Endothelial cell of umbilical vein (primary cell): Measurements from ENCODE around the gene DHX15. TPM values are rescaled to one million over a fixed set of nuclear protein-coding genes. Genes with fewer than 3 reads are reported as not detected.

Experiments used
- BruUV-seq: library from RNA; stranded (reverse); fragments of 400-500 nt; replicated peaks from 2 replicates; lab custom pipeline; 2021; lab: Mats Ljungman, UMichigan
- CTCF ChIA-PET: fragments of 300-600, 350-600 bp; sonication (Branson Sonifier 250); formaldehyde crosslinking; loops from one replicate; lab custom pipeline; 2021; ENCODE audit warnings: antibody characterized with exemption, inconsistent platforms; lab: Charles Lee
- POLR2A ChIA-PET: fragments of 300-600, 350-600 bp; sonication (Branson Sonifier 250); formaldehyde crosslinking; loops from one replicate; lab custom pipeline; 2021; ENCODE audit warnings: antibody characterized with exemption, inconsistent platforms; lab: Charles Lee
- DNase-seq: peaks from one replicate; pipeline ENCODE4 v3.0.0-alpha.2; 2011; ENCODE audit warnings: low read depth, low spot score
- FAIRE-seq: peaks from 2 replicates; lab custom pipeline; 2011; peaks lifted over from hg19 to GRCh38; lab: Jason Lieb, UNC
- H2AFZ ChIP-seq: 2 replicates; pipeline ENCODE4 v1.6.0; 2012; ENCODE audit warnings: low read depth, low read length, control low read depth, inconsistent platforms
- H3K27ac ChIP-seq: 2 replicates; pipeline ENCODE4 v1.5.1; 2011; ENCODE audit warnings: low read depth, mild to moderate bottlenecking, control low read depth, low read length, moderate library complexity; ENCODE audit not compliant: insufficient read depth
- H3K27me3 ChIP-seq, 2 experiments: 2 replicates each; pipeline versions ENCODE4 v1.6.0 to v1.6.1; 2011; ENCODE audit warnings: low read length in 2 of 2, mixed read lengths in 1 of 2; ENCODE audit not compliant: control insufficient read depth in 2 of 2, insufficient read depth in 2 of 2
- H3K36me3 ChIP-seq, 2 experiments: 2 replicates in 1 of 2; 3 replicates in 1 of 2; pipeline ENCODE4 v1.5.1; 2011; ENCODE audit warnings: low read length in 2 of 2, mild to moderate bottlenecking in 1 of 2, moderate library complexity in 1 of 2; ENCODE audit not compliant: control insufficient read depth in 2 of 2, insufficient read depth in 2 of 2; ENCODE audit errors: extremely low read depth in 1 of 2
- H3K4me1 ChIP-seq: 3 replicates; pipeline ENCODE4 v1.5.1; 2011; ENCODE audit warnings: mild to moderate bottlenecking, low read length; ENCODE audit not compliant: control insufficient read depth, insufficient read depth; ENCODE audit errors: extremely low read depth
- H3K4me2 ChIP-seq: 2 replicates; pipeline ENCODE4 v1.6.1; 2011; ENCODE audit warnings: low read length, control low read depth, mixed read lengths; ENCODE audit not compliant: insufficient read depth
- H3K4me3 ChIP-seq, 3 experiments: fragments of 200-600 bp in 1 of 3; sonication (generic), shearing (Covaris generic) in 1 of 3; replicated peaks in 1 of 3; 2 replicates each; pipeline ENCODE4 v1.5.1; 2011 to 2016; ENCODE audit warnings: control low read depth in 3 of 3, low read length in 3 of 3, mild to moderate bottlenecking in 2 of 3, inconsistent platforms in 1 of 3, low read depth in 1 of 3, moderate library complexity in 1 of 3; ENCODE audit not compliant: insufficient read depth in 1 of 3
- H3K79me2 ChIP-seq: 2 replicates; pipeline ENCODE4 v1.6.0; 2012; ENCODE audit warnings: low read length, inconsistent platforms; ENCODE audit not compliant: control insufficient read depth, insufficient read depth
- H3K9ac ChIP-seq: replicated peaks from 2 replicates; pipeline ENCODE3; 2011; ENCODE audit warnings: low read length, control low read depth; ENCODE audit not compliant: insufficient read depth; ENCODE audit errors: extremely low read depth
- H3K9me1 ChIP-seq: replicated peaks from 3 replicates; pipeline ENCODE4 v1.6.0; 2011; ENCODE audit warnings: mild to moderate bottlenecking, low read length; ENCODE audit not compliant: control insufficient read depth, insufficient read depth; ENCODE audit errors: extremely low read depth
- H3K9me3 ChIP-seq: replicated peaks from 2 replicates; pipeline ENCODE4 v1.5.1; 2012; ENCODE audit warnings: low read length, inconsistent platforms; ENCODE audit not compliant: control insufficient read depth, insufficient read depth
- H4K20me1 ChIP-seq: replicated peaks from 2 replicates; pipeline ENCODE3; 2011; ENCODE audit warnings: mild to moderate bottlenecking, low read length; ENCODE audit not compliant: control insufficient read depth, insufficient read depth; ENCODE audit errors: extremely low read depth
- EZH2 ChIP-seq: IDR thresholded peaks from 2 replicates; pipeline ENCODE4 v1.6.1; 2012; ENCODE audit warnings: borderline replicate concordance, low read depth, mild to moderate bottlenecking, moderate library complexity, low read length, inconsistent platforms; ENCODE audit not compliant: severe bottlenecking
- FOS ChIP-seq: IDR thresholded peaks from 2 replicates; pipeline ENCODE4 v1.6.1; 2011; ENCODE audit warnings: mild to moderate bottlenecking, low read length, moderate library complexity, borderline replicate concordance; ENCODE audit not compliant: insufficient read depth
- GATA2 ChIP-seq: IDR thresholded peaks from 2 replicates; pipeline ENCODE4 v1.7.0; 2011; ENCODE audit warnings: low read depth, mild to moderate bottlenecking, moderate library complexity, mixed read lengths, low read length; ENCODE audit not compliant: insufficient read length, insufficient read depth
- JUN ChIP-seq: IDR thresholded peaks from 2 replicates; pipeline ENCODE4 v1.6.1; 2011; ENCODE audit warnings: borderline replicate concordance, low read depth; ENCODE audit not compliant: insufficient read length, insufficient read depth
- MYC ChIP-seq: IDR thresholded peaks from one replicate; pipeline ENCODE4 v1.6.1; 2011; ENCODE audit warnings: mild to moderate bottlenecking, low read depth, low read length
- POLR2A ChIP-seq: IDR thresholded peaks from 2 replicates; pipeline ENCODE4 v1.6.1; 2012; ENCODE audit warnings: low read depth, mild to moderate bottlenecking, control low read depth, low read length
- POLR2AphosphoS5 ChIP-seq: IDR thresholded peaks from 2 replicates; pipeline ENCODE4 v1.6.1; 2012; ENCODE audit warnings: low read depth, mild to moderate bottlenecking, control low read depth, low read length, moderate library complexity; ENCODE audit not compliant: insufficient read depth
- dilution Hi-C: fragments of 300-500 bp; cut with MboI; formaldehyde crosslinking; loops from one replicate; pipeline ENCODE4 v1.15.0; 2019; ENCODE audit warnings: low sequenced_read_pairs; ENCODE audit not compliant: extremely low pct_ligation_motif_present
- intact Hi-C: fragments of 100-400 bp; cut with micrococcal nuclease; formaldehyde crosslinking; loops from one replicate; pipeline ENCODE4 v1.10.0; 2022
- polyA plus RNA-seq, 4 experiments: library from polyadenylated mRNA; depleted of rRNA in 3 of 4; stranded (reverse) in 3 of 4; unstranded in 1 of 4; fragments of >200 nt; gene quantifications; 2 replicates each; pipeline versions ENCODE4 v1.2.1 to v1.2.3, GENCODE V29; 2011 to 2012; ENCODE audit warnings: missing spikeins in 1 of 4
- total RNA-seq: library from RNA; stranded (reverse); gene quantifications from 2 replicates; pipeline ENCODE4 v1.2.3, GENCODE V29; 2021
- TF ChIP-seq, protein P1 (sequence below): IDR thresholded peaks from 2 replicates; pipeline ENCODE4 v1.6.1; 2011; ENCODE audit not compliant: insufficient read depth, insufficient read length
- TF ChIP-seq, protein P2 (sequence below), 2 donors: IDR thresholded peaks; 1 replicate in 1 of 2; 2 replicates in 1 of 2; pipeline ENCODE4 v1.5.1; 2011; ENCODE audit warnings: low read length in 2 of 2, mild to moderate bottlenecking in 2 of 2, moderate library complexity in 2 of 2, control low read depth in 1 of 2, inconsistent platforms in 1 of 2, low read depth in 1 of 2; ENCODE audit not compliant: insufficient read depth in 1 of 2; ENCODE audit errors: extremely low read depth in 1 of 2

The DHX15 gene
- total and polyA plus RNA-seq, 2 donors (not counting 3 experiments of a cell fraction or from before 2014, with no cell fraction given), result 72.3 to 152 TPM

DNA sequence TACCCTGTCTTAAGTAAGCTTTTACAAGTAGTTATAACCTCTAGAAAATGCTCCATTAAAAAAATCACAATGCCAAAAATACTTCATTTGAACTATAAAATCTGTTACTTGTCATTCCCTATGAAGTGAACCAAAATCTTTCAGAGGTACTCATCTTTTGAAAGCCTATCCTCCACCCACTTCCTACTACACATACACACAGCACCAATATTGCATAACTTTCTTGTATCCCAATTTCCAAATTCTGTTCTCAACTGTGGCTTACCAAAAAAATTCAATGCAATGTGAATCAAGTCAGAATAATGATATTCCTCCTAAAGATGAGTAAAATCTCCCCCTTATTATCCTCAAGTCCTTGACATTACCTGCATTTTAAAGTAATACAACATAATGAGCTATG, 15.9 kb downstream of the DHX15 start:
- ChIA-PET POLR2A (no interaction called here), CTCF (interaction anchor here (1.5 to 2.2 kb wide), 2 partner anchors 16 to 17 kb away, joined by 4 to 9 read pairs; partner anchors contain the start of gene DHX15)
- H2AFZ ChIP-seq, result no peak overlapping the region
- H3K36me3 ChIP-seq, result peaks cover under 1 to 4% of the 10 kb centered on the region in 2 experiments
- no peaks in the 10 kb centered on the region for H3K9me3 ChIP-seq
- dilution Hi-C loops, result no loop called here
- no peak overlapping the region for H3K9ac ChIP-seq
- no peaks in the 10 kb centered on the region for H3K27me3 ChIP-seq
- TF ChIP-seq MYC (no peak), JUN (no peak), POLR2AphosphoS5 (no peak), GATA2 (no peak), EZH2 (no peak), POLR2A (no peak), FOS (no peak)
- TF ChIP-seq, protein P1, sequence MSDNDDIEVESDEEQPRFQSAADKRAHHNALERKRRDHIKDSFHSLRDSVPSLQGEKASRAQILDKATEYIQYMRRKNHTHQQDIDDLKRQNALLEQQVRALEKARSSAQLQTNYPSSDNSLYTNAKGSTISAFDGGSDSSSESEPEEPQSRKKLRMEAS, result no peak
- TF ChIP-seq, protein P2, sequence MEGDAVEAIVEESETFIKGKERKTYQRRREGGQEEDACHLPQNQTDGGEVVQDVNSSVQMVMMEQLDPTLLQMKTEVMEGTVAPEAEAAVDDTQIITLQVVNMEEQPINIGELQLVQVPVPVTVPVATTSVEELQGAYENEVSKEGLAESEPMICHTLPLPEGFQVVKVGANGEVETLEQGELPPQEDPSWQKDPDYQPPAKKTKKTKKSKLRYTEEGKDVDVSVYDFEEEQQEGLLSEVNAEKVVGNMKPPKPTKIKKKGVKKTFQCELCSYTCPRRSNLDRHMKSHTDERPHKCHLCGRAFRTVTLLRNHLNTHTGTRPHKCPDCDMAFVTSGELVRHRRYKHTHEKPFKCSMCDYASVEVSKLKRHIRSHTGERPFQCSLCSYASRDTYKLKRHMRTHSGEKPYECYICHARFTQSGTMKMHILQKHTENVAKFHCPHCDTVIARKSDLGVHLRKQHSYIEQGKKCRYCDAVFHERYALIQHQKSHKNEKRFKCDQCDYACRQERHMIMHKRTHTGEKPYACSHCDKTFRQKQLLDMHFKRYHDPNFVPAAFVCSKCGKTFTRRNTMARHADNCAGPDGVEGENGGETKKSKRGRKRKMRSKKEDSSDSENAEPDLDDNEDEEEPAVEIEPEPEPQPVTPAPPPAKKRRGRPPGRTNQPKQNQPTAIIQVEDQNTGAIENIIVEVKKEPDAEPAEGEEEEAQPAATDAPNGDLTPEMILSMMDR (IDR thresholded peaks at IDR 0.05; ENCODE audit: extremely low read depth in 1 of 2, insufficient read depth in 1 of 2, low read depth in 1 of 2, low read length in 2 of 2), result no peak
- no peak for DNase-seq
- peaks cover 30% of the 10 kb centered on the region for H4K20me1 ChIP-seq
- H3K4me1 ChIP-seq, result no peaks in the 10 kb centered on the region
- H3K79me2 ChIP-seq, result peaks cover 99% of the 10 kb centered on the region
- peaks cover 3% of the 10 kb centered on the region for H3K9me1 ChIP-seq
- BruUV-seq, result no TSS peak
- FAIRE-seq, result no peak
- no peak overlapping the region for H3K27ac ChIP-seq
- intact Hi-C loops, result no loop called here
- no peak overlapping the region for H3K4me2 ChIP-seq
- H3K4me3 ChIP-seq, result no peak overlapping the region
